ENCODE measurements around the gene NF2. TPM values are rescaled to one million over a fixed set of nuclear protein-coding genes. Genes with fewer than 3 reads are reported as not detected.

NF2 gene
- total and polyA plus RNA-seq, 7 donors: 12.8 to 59.7 (median 43.2) TPM

DNA sequence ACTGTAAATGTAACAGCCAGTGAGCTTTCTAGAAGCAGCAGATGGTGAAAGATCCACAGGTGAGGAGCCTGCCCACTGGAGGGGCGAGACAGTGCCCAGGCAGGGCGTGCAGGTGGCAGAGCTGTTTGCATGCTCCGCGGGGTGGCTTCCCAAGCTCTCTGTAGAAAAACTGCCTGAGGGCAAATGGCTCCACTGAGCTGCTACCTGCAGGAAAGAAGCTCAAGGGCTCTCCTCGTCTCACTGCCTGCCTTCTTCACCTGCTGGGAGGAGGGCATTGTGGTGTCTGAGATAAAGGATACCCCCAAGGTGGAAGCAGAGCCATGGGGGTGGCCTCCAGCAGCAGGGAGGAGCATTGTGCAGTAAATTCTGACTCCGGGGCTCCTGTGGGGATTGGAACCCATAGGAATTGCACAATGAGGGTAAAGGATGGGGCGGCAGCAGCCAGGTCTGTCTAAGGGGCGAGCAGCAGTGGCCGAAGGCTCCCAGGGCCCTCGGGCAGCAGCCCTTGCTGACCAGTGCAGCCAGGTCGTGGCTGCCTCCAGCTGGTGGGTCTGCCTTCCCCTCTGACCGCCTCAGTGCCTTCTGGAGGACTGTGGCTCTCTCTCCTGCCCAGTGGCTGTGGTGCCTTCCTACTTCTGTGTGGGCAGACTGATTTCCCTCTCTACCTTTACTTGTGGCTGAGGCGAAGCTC is 88.3 kb downstream of the NF2 start:
- no peak overlapping the region for H3K27ac ChIP-seq
- TF ChIP-seq, protein P1, sequence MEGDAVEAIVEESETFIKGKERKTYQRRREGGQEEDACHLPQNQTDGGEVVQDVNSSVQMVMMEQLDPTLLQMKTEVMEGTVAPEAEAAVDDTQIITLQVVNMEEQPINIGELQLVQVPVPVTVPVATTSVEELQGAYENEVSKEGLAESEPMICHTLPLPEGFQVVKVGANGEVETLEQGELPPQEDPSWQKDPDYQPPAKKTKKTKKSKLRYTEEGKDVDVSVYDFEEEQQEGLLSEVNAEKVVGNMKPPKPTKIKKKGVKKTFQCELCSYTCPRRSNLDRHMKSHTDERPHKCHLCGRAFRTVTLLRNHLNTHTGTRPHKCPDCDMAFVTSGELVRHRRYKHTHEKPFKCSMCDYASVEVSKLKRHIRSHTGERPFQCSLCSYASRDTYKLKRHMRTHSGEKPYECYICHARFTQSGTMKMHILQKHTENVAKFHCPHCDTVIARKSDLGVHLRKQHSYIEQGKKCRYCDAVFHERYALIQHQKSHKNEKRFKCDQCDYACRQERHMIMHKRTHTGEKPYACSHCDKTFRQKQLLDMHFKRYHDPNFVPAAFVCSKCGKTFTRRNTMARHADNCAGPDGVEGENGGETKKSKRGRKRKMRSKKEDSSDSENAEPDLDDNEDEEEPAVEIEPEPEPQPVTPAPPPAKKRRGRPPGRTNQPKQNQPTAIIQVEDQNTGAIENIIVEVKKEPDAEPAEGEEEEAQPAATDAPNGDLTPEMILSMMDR (IDR thresholded peaks at IDR 0.05): no peak
- no peak overlapping the region for H3K4me3 ChIP-seq
- ATAC-seq (no peak), DNase-seq (no peak)
- H3K27me3 ChIP-seq (ENCODE audit: insufficient read depth in 3 of 3, low read length in 2 of 3): no peaks in the 10 kb centered on the region
- H3K4me1 ChIP-seq: peaks cover 14% of the 10 kb centered on the region
- WGBS, 3 donors: 84 to 89% (median 88%) methylated on average over 12 to 13 of the region's 13 CpGs
- H3K9me3 ChIP-seq: no peaks in the 10 kb centered on the region
- intact Hi-C loops (cut with DNase I): loop anchor here (2.0 to 5.0 kb wide), 3 partner anchors 311 to 396 kb away; no protein-coding TSS in a partner anchor
- H3K36me3 ChIP-seq (ENCODE audit: insufficient read depth in 1 of 2, low read depth in 1 of 2): peaks cover 0 to 29% of the 10 kb centered on the region in 2 donors

DNA sequence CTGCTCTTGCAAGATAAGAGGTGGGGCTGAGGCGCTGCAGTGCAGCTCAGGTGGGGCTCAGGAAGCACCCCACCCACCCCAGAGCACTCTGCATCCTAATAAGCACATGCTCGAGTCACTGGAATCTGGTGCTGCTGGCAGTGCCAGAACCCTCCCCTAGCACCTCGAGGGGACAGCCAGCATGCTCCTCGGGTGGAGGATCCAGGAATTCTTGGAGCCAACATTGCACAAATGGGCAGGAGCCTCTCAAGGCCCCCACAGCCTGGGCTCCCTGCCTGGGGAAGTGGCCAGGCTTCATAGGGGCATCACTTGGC is 88.9 kb downstream of the NF2 start:
- DNase-seq (no peak), ATAC-seq (no peak)
- intact Hi-C loops (cut with DNase I): loop anchor here (5.0 kb wide), 2 partner anchors 310 to 395 kb away; no protein-coding TSS in a partner anchor
- Histone ChIP-seq H3K4me1 (peaks cover 14% of the 10 kb centered on the region), H3K27me3 (ENCODE audit: insufficient read depth in 3 of 3, low read length in 2 of 3) (no peaks in the 10 kb centered on the region), H3K4me3 (no peak overlapping the region), H3K27ac (no peak overlapping the region), H3K9me3 (no peaks in the 10 kb centered on the region), H3K36me3 (ENCODE audit: insufficient read depth in 1 of 2, low read depth in 1 of 2) (peaks cover 0 to 24% of the 10 kb centered on the region in 2 donors)
- TF ChIP-seq, protein P1 (IDR thresholded peaks at IDR 0.05): no peak
- 31 to 42% (median 35%) methylated on average over 4 of the region's 4 CpGs for whole genome bisulfite sequencing, 3 donors

DNA sequence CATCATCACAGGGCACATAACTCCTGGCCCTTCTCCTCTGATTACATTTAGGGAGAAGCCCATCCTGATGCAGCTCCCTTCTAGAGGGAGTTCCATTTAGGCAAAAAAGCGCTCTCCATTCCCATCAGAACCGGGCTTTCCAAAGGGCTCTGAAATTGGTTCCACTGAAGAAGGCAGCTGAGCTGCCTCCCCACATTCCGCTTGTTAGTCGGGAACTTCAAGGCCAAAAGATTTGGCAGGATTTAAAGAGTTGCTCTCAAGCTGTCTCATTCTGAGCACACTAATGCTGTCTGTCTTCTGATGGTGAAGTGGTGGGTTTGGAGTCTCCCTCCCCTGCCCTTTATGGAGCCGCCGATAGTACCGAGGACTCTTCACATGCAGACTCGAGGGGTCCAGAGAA is 89.7 kb downstream of the NF2 start:
- no peak for ATAC-seq
- peaks cover 14% of the 10 kb centered on the region for H3K4me1 ChIP-seq
- WGBS, 3 donors: 60 to 83% (median 62%) methylated on average over 8 of the region's 8 CpGs
- DNase-seq: no peak
- H3K36me3 ChIP-seq (ENCODE audit: insufficient read depth in 1 of 2, low read depth in 1 of 2): peaks cover 0 to 16% of the 10 kb centered on the region in 2 donors
- H3K27ac ChIP-seq: no peak overlapping the region
- no peaks in the 10 kb centered on the region for H3K9me3 ChIP-seq
- intact Hi-C loops (cut with DNase I): loop anchor here (5.0 kb wide), 2 partner anchors 309 to 394 kb away; no protein-coding TSS in a partner anchor
- TF ChIP-seq, protein P1 (IDR thresholded peaks at IDR 0.05): no peak
- H3K4me3 ChIP-seq: no peak overlapping the region
- no peaks in the 10 kb centered on the region for H3K27me3 ChIP-seq (ENCODE audit: insufficient read depth in 3 of 3, low read length in 2 of 3)

DNA sequence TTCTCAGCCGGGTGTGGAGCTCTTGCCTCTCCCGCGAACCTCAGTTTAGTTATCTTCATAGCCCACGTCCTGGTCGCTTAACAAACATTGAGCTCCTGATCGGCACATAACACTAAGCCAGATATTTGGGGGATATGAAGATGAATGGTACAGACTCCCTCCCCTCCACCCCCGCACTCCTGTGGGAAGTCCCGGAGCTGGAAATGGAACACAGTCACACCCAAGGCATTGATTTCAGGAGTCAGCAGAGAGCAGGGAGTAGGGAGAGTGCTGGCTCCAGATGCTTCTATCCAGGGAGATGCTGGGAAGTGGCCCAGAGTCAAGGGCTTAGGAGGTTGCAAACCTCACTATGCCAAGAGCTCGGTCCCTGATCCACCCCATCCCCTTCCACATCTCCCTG is 90.2 kb downstream of the NF2 start:
- TF ChIP-seq, protein P1 (IDR thresholded peaks at IDR 0.05): no peak
- H3K4me3 ChIP-seq: no peak overlapping the region
- H3K36me3 ChIP-seq (ENCODE audit: insufficient read depth in 1 of 2, low read depth in 1 of 2): peaks cover 0 to 16% of the 10 kb centered on the region in 2 donors
- H3K4me1 ChIP-seq: peaks cover 14% of the 10 kb centered on the region
- no peaks in the 10 kb centered on the region for H3K27me3 ChIP-seq (ENCODE audit: insufficient read depth in 3 of 3, low read length in 2 of 3)
- 58 to 68% (median 62%) methylated on average over 9 of the region's 9 CpGs for WGBS, 3 donors
- no peak for ATAC-seq
- no peak for DNase-seq
- H3K9me3 ChIP-seq: no peaks in the 10 kb centered on the region
- intact Hi-C loops (cut with DNase I): loop anchor here (5.0 kb wide), 2 partner anchors 309 to 394 kb away; no protein-coding TSS in a partner anchor
- H3K27ac ChIP-seq: no peak overlapping the region

Measured in psoas muscle (tissue), 8 donors.